ENCODE measurements around the gene PHF5A.

The PHF5A gene

GRCh38 chr22:41411021-41411851 is 57.3 kb downstream of the PHF5A start:
- no peak for DNase-seq

GRCh38 chr22:41410311-41410751 is 58.2 kb downstream of the PHF5A start:
- DNase-seq: no peak

All from inflammatory macrophage treated with lipopolysaccharide for 4 hours (primary cell).